Measurements from ENCODE around the gene RCVRN.

Gene RCVRN

DNA sequence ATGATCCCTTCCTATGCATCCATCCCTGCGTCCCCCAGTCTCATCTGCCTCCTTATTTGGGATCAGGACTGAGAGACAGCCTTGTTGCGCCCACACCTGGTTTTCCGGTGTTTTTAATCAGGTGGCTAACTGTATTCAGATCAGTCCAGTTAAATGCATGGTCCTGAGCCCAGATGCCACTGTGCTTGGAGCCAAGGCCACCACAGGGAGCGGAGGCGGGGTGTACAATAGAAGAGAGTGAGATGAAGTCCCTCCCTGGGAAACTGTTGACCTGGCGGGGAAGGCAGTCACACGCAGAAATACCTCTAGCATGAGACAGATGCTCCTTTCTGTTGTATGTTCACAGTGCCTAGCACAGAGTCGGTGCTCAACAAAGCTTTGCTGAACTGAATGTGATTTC, 6.3 kb downstream of the RCVRN start:
- DNase-seq (ENCODE audit: low read depth in 2 of 2): no peak

DNA sequence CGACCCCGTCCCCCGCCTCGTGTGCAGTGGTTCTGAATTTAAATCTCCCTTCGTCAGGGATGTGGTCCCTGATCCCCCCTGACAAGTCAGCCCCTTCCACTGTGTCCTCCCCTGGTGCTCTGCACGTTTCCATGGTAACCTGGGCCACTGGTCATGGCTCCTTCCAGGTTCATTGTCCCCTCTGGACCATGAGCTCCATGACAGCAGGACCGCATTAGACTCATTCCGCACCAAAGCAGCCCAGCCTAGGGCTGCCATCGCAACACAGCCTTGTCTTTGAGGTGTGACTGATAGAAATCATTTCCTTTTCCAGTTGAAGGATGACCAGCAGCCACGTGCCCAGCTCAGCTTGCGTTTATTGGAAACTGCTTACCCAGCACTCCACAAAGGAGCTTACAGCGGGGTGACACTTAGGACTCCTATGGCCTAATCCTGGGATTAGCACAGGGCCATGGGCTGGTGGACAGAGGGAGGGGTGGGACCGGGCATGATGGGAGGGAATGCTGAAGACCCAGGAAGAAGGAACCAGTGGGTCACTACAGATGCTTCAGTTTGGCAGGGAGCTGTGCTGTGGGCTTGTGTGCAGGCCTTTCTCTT, 7.6 kb downstream of the RCVRN start:
- DNase-seq (ENCODE audit: low read depth in 2 of 2): no peak

DNA sequence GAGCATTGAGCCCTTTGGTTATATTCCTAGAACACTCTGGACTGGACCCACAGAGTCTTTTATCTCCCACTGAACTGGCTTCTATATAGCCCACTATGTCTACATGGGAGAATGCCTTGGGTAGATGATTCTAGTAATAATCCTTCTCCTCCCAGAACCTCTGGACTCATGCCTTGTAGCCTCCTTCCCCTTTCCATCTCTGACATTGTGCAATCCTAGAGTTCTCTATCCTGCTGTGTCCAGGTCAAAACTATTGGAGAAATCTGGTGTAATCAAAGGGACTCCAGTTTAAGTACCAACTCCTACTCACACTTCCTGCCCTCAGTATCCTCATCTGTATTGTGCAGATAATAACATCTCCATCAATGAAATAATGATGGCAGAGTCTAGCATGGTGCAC, 9.1 kb downstream of the RCVRN start:
- DNase-seq (ENCODE audit: low read depth in 2 of 2): no peak

DNA sequence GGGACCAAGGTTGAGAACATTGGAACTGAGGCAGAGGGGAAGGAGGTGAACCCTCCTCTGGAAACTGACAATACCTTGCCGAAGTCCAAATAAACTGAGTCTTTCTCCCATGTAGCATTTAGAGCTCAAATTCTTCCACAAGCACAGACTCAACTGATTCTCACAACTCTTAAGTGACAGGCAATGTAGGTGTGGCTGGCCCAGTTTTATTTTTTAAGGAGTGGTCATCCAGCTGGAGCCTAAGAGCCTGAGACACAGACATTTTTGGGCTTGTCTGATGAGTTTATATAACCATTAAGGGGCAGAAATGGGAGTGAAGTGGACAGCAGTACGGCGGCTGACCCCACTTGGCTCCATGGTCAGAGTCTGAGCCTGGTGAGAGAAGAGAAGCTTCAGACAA, 10.8 kb downstream of the RCVRN start:
- no peak for DNase-seq (ENCODE audit: low read depth in 2 of 2)

DNA sequence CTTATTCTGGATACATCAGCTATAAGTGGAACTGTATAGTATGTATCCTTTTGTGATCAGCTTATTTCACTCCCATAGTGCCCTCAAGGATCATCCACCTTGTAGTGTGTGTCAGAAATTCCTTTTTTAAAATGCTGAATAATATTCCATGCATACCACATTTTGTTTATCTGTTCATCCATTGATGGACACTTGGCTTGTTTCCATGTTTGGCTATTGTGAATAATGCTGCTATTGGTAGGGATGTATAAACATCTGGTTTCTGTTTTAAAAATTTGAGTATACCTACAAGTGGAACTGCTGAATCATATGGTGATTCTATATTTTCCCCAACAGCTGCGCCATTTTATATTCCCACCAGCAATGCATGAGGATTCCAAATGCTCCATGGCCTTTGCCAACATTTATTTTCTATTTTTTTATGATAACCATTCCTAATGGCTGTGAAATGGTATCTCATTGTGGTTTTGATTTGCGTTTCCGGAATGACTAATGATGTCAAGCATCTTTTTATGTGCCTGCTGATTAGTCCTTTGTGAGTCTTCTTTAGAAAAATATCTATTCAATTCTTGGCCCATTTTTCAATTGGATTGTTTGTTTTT, 11.6 kb downstream of the RCVRN start:
- DNase-seq (ENCODE audit: low read depth in 2 of 2): peak; percentile 55 to 62

DNA sequence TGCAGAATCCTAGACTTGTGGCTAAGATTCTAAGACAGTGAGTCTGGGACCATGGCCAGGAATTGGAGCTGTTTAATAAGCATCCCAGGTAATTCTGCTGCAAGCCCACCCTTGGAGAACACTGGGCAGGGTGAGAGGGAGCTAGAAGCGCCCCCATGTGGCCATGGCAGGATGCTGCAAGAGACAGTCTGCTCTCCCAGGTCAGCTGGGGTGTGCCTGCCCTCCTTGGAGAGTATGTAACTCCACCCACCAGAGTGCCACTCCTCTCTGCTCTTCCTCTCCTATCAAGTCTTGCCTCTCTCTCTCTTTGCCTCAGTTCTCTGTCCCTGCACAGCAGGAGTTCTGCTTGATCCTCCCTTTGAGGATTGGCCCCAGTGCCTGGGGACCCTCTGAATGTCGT, 14.9 kb downstream of the RCVRN start:
- DNase-seq (ENCODE audit: low read depth in 2 of 2): no peak

DNA sequence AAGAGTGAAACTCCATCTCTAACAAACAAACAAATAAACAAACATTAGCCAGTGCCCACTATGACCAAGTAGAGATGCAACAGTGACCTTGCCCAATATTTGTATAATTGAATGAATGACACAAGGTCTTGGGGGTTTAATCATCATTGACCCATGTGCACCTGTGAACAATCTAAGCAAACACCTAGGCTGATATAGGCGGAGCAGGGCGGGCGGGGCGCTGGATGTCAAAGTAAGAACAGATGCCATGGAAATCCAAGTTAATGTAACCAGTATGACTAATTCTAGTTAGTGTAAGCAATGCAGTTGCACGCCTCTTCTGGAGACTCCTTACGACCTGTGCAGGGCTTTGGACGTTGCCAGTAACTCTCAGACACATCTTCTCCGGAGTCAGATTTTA, 17.6 kb downstream of the RCVRN start:
- DNase-seq (ENCODE audit: low read depth in 2 of 2): no peak

DNA sequence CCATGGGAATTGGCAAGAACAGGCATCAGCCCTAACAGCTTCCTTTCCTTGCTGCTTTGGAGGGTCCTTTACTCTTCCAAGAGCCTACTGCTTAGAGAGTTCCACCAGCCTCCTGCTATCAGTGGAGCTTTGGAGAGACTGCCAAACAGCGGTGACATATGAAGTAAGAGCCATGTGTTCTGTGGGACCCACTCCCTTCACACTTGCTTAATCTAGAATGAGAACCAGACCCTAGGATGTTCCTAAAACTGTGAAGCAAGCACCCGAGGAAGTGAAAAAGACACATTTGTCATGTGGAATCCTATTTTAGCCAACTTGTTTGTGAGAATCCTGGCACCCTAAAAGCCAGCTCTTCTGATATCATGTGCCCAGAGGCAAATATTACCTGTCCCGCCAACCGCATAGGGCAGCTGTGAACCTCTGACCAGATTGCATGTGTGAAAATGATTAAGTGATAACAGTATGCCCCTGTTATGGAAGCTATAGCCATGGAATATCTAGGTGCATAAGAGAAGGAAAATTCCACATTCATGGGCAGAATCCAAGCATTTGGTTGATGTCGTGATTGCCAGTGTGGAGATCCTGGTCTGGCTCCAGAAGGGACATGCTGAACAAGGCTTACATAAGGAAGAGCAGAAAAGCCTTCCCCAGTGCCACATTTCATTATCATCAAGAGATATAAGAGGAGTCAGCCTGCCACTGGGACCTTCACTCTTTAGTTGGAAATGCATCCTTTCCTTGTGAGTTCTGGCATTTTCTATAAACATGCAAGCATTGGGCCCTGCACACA, 18.7 kb downstream of the RCVRN start:
- no peak for DNase-seq (ENCODE audit: low read depth in 2 of 2)

DNA sequence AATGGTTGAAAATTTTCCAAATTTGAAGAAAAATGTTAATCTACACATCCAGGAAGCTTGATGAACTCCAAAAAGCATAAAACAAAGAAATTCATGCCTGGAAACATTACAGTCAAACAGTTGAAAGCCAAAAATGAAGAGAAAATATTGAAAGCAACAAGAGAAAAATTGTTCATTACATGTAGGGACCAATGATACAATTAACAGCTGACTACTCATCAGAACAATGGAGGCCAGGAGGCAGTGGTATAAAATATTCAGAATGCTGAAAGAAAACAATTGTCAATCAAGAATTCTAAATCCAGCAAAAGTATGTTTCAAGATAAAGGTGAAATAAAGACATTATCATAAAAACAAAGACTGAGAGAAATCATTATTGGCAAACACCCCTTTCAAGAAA, 21.6 kb downstream of the RCVRN start:
- DNase-seq (ENCODE audit: low read depth in 2 of 2): no peak

DNA sequence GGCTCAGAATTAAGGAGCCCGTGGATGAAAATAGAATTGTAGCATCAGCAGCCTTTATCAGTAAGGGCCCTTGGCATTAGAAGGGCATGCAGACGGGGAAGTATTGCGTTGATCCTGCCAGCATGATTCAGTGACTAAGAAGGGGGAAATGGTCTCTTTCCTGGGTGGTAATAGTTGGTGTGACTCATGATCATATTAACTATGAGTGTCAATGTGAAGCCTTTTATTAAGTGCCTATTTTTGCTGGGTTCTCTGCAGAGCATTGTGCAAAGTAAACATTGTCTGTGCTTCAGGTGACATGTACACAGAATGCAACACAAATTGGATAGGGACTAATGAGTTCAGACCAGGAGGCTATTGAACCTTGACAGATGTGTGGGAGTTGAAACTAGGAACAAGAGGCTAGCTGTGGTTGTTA, 24.5 kb downstream of the RCVRN start:
- DNase-seq (ENCODE audit: low read depth in 2 of 2): no peak

DNA sequence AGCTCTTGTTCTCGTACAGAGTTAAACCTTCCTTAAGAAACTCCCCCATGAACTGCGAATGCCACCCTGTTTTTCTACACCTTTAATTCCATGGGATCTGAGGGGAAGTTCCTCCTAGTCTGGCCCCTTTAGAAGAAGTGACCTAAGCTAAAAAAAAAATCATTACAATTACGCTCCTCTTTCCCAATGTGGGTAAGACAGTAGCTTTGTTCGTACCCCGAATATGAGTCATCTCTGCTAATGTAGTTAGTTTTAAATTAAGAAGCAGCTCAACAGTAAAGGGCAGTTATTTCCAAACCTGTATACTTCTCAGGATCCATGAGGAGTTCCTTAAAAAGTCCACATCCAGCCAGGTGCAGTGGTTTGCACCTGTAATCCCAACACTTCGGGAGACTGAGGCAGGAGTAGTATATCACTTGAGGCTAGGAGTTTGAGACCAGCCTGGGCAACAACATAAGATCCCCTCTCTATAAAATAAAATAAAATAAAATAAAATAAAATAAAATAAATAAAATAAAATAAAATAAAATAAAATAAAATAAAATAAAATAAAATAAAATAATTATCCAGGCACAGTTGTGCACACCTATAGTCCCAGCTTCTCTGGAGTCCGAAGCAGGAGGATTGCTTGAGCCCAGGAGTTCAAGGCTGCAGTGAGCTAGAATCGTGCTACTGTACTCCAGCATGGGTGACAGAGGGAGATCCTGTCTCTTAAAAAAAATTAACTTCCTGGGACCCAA, 26.1 kb downstream of the RCVRN start:
- no peak for DNase-seq (ENCODE audit: low read depth in 2 of 2)

DNA sequence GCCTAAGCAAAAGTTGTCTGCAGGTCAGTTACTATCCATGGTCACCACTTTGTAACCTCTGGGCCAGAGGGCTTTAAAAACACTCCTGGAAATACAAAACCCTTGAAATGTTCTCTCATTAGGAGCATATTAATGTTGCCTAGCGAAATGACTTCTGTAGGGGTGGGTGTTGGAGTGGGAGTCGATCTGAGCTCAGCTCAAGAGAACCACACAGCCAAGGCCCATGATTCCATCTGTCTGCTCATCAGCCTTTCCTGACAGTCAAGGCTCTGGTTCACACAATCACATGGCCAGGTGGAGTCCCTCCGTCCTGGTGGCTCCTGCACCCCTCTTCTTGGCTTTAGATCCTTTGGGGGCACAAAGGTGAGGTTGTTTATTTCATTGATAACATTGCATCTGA, 26.7 kb downstream of the RCVRN start:
- DNase-seq (ENCODE audit: low read depth in 2 of 2): no peak

DNA sequence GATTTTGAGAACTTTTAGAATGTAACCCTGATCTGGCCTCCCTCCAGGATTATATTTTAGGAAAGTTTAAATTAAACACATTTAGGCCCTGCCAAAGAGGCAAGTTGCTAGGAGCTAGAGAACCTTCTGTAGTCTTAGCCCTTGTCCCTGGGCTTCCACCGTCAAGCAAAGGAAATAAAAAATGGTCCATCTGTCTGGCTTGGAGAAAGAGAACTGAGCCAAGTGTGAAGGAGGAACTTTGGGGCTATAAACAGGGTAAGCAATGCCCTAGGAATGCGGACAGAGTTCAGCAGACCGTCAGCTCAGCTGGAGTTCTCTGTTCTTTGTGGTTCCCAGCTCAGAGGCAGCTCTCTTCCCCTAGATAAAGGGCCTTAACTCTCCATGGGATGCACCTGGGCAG, 29.6 kb downstream of the RCVRN start:
- peak in 1 of 2 experiments; percentile 6 for DNase-seq (ENCODE audit: low read depth in 2 of 2)

DNA sequence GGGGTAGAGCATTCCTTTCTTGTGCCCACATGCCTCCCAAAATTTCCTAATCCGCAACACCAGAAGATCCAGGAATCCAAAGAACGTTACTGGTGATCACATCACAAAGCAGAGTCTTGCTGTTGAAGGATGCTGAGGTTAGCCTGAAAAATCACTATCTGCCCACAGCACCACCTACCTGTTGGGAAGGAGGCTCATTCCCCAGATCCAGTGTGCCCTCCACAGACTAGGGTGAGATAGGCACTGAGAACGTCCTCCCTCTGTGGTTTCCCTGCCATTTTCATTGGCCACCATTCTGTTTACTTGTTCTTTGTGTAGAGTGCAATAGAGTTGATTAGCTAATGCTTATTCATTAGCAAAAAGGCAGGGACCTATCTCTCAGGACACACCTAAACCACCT, 30.3 kb downstream of the RCVRN start:
- DNase-seq (ENCODE audit: low read depth in 2 of 2): no peak

DNA sequence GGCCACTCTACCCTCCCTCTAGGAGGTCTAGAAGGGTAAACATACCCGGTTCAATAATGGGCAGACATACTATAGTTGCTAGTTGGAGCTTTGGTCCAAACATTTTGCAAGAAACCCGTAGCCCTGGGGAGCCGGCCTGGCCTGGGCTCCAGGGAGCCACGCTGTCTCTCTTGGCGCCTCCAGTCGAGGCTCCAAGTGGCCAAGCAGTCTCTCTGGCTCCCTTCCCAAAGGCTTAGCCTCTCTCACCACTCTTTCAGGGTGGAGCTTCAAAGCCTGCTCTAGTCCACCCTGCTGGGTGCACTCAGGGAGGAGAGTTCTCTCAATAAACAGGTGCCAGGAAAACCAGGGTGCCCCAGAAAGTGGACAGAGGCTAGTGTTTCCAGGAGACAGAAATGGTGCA, 32.2 kb downstream of the RCVRN start:
- no peak for DNase-seq (ENCODE audit: low read depth in 2 of 2)

DNA sequence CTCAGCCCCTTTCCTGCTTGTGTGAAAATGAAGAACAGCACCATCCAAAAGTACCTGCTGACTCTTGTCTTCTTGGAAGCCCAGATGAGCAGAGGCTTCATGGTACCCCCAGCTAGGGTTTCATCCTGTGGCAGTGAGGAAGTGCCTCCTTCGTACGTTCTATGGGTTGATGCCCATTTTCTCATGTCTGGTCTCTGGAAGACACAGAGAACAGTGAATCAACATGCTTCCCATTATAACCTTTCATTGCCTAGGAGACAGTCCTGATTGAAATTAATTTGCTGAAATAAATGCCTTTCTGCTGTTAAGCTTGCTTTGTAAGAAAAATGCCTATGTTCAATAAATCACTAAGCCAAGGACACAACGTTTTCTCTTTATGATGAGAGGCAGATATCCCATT, 36.5 kb downstream of the RCVRN start:
- DNase-seq (ENCODE audit: low read depth in 2 of 2): no peak

DNA sequence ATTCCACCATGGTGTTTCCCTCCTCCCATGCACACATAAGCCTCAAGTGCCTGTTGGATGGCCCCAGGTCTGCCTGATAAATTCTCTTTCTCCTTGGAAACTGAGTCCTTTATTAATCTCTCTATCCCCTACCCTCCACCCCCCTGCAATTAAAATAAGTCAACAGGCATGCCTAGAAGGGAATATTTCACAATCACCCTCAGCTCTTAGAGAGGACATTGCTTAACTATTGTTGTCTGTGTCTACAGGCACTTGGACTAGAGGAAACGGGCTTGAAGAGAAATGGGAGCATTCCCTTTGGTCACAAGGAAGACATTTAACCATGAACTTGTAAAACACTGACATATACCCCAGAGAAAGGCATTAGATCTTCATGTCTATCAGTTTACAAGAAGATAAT, 39.5 kb downstream of the RCVRN start:
- DNase-seq (ENCODE audit: low read depth in 2 of 2): no peak

DNA sequence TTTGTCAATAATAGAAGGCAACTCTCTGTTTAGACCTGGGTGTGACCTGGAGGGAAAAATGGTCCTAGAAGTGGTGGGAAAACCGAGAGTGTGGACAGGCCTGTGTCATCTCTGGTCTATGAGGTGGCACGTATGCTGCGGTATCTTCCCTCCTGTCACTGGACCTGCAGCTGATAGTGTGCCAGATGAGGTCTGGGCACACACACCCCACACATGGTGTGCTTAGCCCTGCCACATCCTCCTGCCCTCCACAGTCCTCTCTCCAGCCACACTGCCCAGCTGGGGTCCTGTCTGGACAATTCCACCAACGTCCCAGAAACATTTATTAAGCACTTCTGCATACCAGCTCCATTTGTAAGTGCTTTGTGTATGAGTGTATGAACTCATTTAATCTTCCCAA, 42.1 kb downstream of the RCVRN start:
- no peak for DNase-seq (ENCODE audit: low read depth in 2 of 2)

DNA sequence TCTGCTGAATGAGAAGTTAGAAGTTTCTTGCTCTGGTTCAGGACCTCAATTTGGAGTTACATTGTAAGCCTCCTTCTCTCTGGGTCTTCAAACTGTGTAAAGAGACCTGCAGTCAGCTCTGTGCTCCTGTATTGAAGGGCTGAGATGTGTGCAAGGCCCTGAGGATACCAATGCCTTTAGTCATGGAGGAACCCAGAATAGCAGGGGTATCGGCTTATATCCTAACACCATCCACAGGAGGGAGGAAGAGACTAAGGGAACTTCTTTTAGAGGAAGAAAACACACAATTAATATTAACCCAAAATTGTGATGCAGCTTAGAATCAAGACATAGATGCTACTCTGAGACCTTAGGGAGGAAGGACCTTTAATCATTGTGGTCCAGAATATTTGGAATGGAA, 42.9 kb downstream of the RCVRN start:
- no peak for DNase-seq (ENCODE audit: low read depth in 2 of 2)

DNA sequence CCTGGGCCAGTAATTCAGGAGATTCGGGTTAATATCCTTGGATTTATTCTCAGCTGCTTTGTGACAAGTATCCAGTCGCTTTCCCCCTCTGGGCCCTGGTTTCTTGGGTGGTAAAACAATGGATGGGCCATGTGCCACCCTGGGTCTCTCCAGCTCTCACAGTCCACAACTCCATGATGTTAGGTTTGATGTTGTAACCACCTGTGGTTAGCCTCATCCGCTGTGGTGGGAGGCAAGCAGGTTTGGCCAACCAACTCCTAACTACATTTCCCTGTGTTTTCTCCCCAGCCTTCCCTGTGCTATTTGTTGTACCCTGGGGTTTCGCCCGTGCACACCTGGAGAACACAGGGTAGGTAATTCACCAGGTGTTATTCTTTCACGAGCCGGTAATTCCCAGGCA, 44.2 kb downstream of the RCVRN start:
- DNase-seq (ENCODE audit: low read depth in 2 of 2): no peak

DNA sequence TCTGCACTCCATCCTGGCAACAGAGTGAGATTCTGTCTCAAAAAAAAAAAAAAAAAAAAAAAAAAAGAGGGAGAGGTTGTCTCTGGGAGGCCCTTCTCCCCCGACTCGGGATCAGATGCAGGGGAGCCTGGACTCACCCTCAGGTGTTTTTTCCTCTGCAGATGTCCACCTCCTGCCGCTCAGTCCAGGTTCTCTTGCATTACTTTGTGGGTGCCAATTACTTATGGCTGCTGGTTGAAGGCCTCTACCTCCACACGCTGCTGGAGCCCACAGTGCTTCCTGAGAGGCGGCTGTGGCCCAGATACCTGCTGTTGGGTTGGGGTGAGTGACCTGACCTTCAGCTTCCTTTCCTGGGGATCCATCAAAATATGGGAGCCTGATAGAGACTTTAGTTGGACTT, 45.3 kb downstream of the RCVRN start:
- no peak for DNase-seq (ENCODE audit: low read depth in 2 of 2)

DNA sequence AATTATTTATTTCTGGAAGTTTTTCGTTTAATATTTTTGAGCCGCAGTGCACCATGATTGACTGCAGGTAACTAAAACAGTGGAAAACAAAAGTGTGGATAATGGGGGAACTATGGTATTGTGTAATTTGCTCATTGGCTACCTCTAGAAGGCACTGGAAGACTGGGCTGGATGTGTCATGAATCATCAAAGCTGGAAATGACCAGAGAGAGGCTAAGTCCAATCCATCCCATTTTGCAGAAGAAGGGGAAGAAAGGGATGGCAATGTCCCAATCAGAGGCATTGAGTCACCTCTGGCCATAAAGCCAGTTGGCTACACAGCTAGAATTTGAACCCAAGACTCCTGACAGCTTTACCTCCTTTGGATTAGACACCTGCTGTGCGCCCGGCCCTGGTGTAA, 50.0 kb downstream of the RCVRN start:
- no peak for DNase-seq (ENCODE audit: low read depth in 2 of 2)

DNA sequence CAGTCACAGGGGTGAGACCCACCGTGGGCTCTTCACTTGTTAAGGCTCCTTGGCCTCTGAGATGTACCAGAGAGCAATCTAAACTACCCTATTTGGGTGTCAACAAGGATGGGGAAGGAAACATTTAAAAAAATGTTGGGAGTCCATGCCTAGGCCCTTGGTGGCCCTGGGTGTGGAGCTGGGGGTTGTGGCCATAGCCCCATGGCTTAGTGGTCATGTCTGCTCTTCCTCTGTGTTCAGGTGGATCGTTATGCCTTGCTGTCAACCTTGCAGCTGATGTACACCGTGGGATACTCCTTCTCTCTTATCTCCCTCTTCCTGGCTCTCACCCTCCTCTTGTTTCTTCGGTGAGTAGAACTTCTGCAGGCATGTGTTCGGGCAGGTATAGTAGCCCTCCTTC, 50.8 kb downstream of the RCVRN start:
- DNase-seq (ENCODE audit: low read depth in 2 of 2): no peak
